WTC11 (cell line): Measurements from ENCODE around the gene FXYD3. TPM values are rescaled to one million over a fixed set of nuclear protein-coding genes. Genes with fewer than 3 reads are reported as not detected.
A peak's percentile ranks its signal among the peaks of the same experiment; 100 is the strongest.

Source experiments
- ATAC-seq: fragments of 200-7000 bp; cut with Tn5 transposase; 2 replicates; pipeline ENCODE4 v1.10.0; 2021; ENCODE audit warnings: mild to moderate bottlenecking, moderate library complexity
- CTCF ChIA-PET: fragments of 300-600 bp; sonication (Branson Sonifier 250); formaldehyde crosslinking; loops from one replicate; lab custom pipeline; 2021; ENCODE audit warnings: antibody characterized with exemption; lab: Charles Lee
- POLR2A ChIA-PET: fragments of 350-600 bp; sonication (Branson Sonifier 250); formaldehyde crosslinking; loops from one replicate; lab custom pipeline; 2021; ENCODE audit warnings: antibody characterized with exemption; lab: Charles Lee
- DNase-seq: peaks from one replicate; pipeline ENCODE4 v3.0.0; 2021; ENCODE audit warnings: low spot score
- H3K27ac Mint-ChIP-seq: 2 replicates; pipeline ENCODE4 v1.8.0; 2021; ENCODE audit warnings: mixed read lengths
- H3K27me3 Mint-ChIP-seq: 2 replicates; pipeline ENCODE4 v1.8.0; 2021; ENCODE audit warnings: low read depth, mild to moderate bottlenecking, moderate library complexity, mixed read lengths
- H3K36me3 Mint-ChIP-seq: 2 replicates; pipeline ENCODE4 v1.8.0; 2021; ENCODE audit warnings: mixed read lengths
- H3K4me1 Mint-ChIP-seq: 2 replicates; pipeline ENCODE4 v1.8.0; 2022; ENCODE audit warnings: mixed read lengths
- H3K4me3 Mint-ChIP-seq: 2 replicates; pipeline ENCODE4 v1.8.0; 2021; ENCODE audit warnings: mild to moderate bottlenecking, moderate library complexity, mixed read lengths
- H3K9me3 Mint-ChIP-seq: 2 replicates; pipeline ENCODE4 v1.8.0; 2021; ENCODE audit warnings: mixed read lengths
- CBFB ChIP-seq: sonication (generic); formaldehyde crosslinking; IDR thresholded peaks from 2 replicates; pipeline ENCODE4 v1.8.1; 2022; ENCODE audit warnings: mild to moderate bottlenecking, low read depth, missing genetic modification reagents
- CREM ChIP-seq: sonication (generic); formaldehyde crosslinking; IDR thresholded peaks from 2 replicates; pipeline ENCODE4 v1.8.1; 2022; ENCODE audit warnings: mild to moderate bottlenecking, missing genetic modification reagents, moderate library complexity
- ELF4 ChIP-seq: sonication (generic); formaldehyde crosslinking; IDR thresholded peaks from 2 replicates; pipeline ENCODE4 v1.8.1; 2022; ENCODE audit warnings: low read depth, mild to moderate bottlenecking, moderate library complexity, missing genetic modification reagents
- FOXP4 ChIP-seq: sonication (generic); formaldehyde crosslinking; IDR thresholded peaks from 2 replicates; pipeline ENCODE4 v1.8.0; 2022; ENCODE audit warnings: mild to moderate bottlenecking, missing genetic modification reagents
- HMGA2 ChIP-seq: fragments of 250-450 bp; sonication (Bioruptor Pico); IDR thresholded peaks from 2 replicates; pipeline ENCODE4 v1.4.0; 2021; ENCODE audit warnings: mild to moderate bottlenecking, moderate library complexity
- JAZF1 ChIP-seq: fragments of 250-450 bp; sonication (Bioruptor Pico); IDR thresholded peaks from 2 replicates; pipeline ENCODE4 v1.9.0; 2021; ENCODE audit warnings: moderate library complexity, mild to moderate bottlenecking, inconsistent platforms
- KAT7 ChIP-seq: sonication (generic); formaldehyde crosslinking; IDR thresholded peaks from 2 replicates; pipeline ENCODE4 v1.8.1; 2023; ENCODE audit warnings: missing genetic modification reagents, mild to moderate bottlenecking, borderline replicate concordance
- MYBL2 ChIP-seq: sonication (generic); formaldehyde crosslinking; IDR thresholded peaks from 2 replicates; pipeline ENCODE4 v1.8.1; 2023; ENCODE audit warnings: mild to moderate bottlenecking, moderate library complexity, missing genetic modification reagents
- NFYB ChIP-seq: sonication (generic); formaldehyde crosslinking; conservative IDR thresholded peaks from 2 replicates; pipeline ENCODE4 v1.8.0; 2022; ENCODE audit warnings: low read depth, missing genetic modification reagents
- NR2C2 ChIP-seq: sonication (generic); formaldehyde crosslinking; IDR thresholded peaks from 2 replicates; pipeline ENCODE4 v1.8.0; 2022; ENCODE audit warnings: mild to moderate bottlenecking, missing genetic modification reagents
- RORB ChIP-seq: fragments of 250-450 bp; sonication (Bioruptor Pico); IDR thresholded peaks from 2 replicates; pipeline ENCODE4 v1.9.0; 2021; ENCODE audit warnings: mild to moderate bottlenecking
- SMAD4 ChIP-seq: sonication (generic); formaldehyde crosslinking; IDR thresholded peaks from 2 replicates; pipeline ENCODE4 v1.8.0; 2022; ENCODE audit warnings: mild to moderate bottlenecking, missing genetic modification reagents
- SOX15 ChIP-seq: fragments of 250-450 bp; sonication (Bioruptor Pico); IDR thresholded peaks from 2 replicates; pipeline ENCODE4 v1.9.0; 2021; ENCODE audit warnings: mild to moderate bottlenecking
- TEAD4 ChIP-seq: sonication (generic); formaldehyde crosslinking; IDR thresholded peaks from 2 replicates; pipeline ENCODE4 v1.8.0; 2022; ENCODE audit warnings: mild to moderate bottlenecking, missing genetic modification reagents
- USF2 ChIP-seq: sonication (generic); formaldehyde crosslinking; IDR thresholded peaks from 2 replicates; pipeline ENCODE4 v1.8.1; 2023; ENCODE audit warnings: mild to moderate bottlenecking, missing genetic modification reagents, moderate library complexity
- ZNF219 ChIP-seq: sonication (generic); formaldehyde crosslinking; IDR thresholded peaks from 2 replicates; pipeline ENCODE4 v1.8.0; 2023; ENCODE audit warnings: missing genetic modification reagents, mild to moderate bottlenecking, borderline replicate concordance
- ZNF232 ChIP-seq: sonication (generic); formaldehyde crosslinking; IDR thresholded peaks from 2 replicates; pipeline ENCODE4 v1.8.0; 2022; ENCODE audit warnings: mild to moderate bottlenecking, missing genetic modification reagents
- ZNF263 ChIP-seq: sonication (generic); formaldehyde crosslinking; IDR thresholded peaks from 2 replicates; pipeline ENCODE4 v1.8.1; 2022; ENCODE audit warnings: low read depth, mild to moderate bottlenecking, moderate library complexity, missing genetic modification reagents
- ZNF512 ChIP-seq: sonication (generic); formaldehyde crosslinking; IDR thresholded peaks from 2 replicates; pipeline ENCODE4 v1.8.1; 2022; ENCODE audit warnings: missing genetic modification reagents, borderline replicate concordance
- total RNA-seq: library from RNA; stranded (reverse); gene quantifications from 3 replicates; pipeline ENCODE4 v1.2.3, GENCODE V29; 2021
- TF ChIP-seq, protein P1 (sequence below): sonication (generic); formaldehyde crosslinking; IDR thresholded peaks from 2 replicates; pipeline ENCODE4 v1.8.1; 2022; ENCODE audit warnings: mild to moderate bottlenecking, moderate library complexity, missing genetic modification reagents
- TF ChIP-seq, protein P2 (sequence below): fragments of 250-450 bp; sonication (Bioruptor Pico); IDR thresholded peaks from 2 replicates; pipeline ENCODE4 v1.9.0; 2021; ENCODE audit warnings: moderate library complexity, mild to moderate bottlenecking, inconsistent platforms, borderline replicate concordance
- TF ChIP-seq, protein P3 (sequence below): fragments of 250-450 bp; sonication (Bioruptor Pico); conservative IDR thresholded peaks from 2 replicates; pipeline ENCODE4 v1.9.0; 2021; ENCODE audit warnings: mild to moderate bottlenecking

The FXYD3 gene
- total RNA-seq, 1 experiment from 2014 or later = 1.8 TPM

DNA sequence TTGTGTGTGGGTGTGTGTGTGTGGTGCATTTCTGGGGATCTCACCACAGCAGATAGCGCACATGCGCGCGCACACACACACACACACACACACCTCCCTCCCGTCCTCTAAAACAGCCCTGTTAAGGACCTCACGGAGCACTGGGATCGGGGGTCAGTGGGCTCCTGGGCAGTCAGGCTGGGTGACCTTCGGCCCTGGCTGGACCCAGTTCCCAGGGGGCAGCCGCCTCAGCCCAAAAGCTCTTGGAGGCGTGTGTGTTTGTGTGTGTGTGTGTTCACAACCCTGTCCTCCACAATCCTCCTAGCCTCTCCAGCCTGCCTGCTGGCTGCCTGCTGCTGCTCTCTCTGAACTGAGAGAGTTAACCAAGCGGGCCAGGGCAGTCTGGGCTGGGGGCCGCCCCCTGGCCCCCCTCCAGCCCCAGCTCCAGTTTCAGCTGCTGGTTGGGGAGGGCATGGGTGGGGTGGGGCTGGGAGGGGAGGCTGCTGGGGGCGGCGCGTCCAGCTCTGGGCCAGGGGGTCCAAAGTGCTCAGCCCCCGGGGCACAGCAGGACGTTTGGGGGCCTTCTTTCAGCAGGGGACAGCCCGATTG is 22.8 kb downstream of the FXYD3 start, which contains the start of gene FXYD1 (continued):
- TF ChIP-seq USF2 (CRISPR knock-in tag) (no peak), ZNF219 (CRISPR knock-in tag) (no peak), ELF4 (no peak), NR2C2 (CRISPR knock-in tag) (no peak), KAT7 (CRISPR knock-in tag) (no peak), FOXP4 (CRISPR knock-in tag) (no peak), CREM (CRISPR knock-in tag) (no peak), ZNF232 (CRISPR knock-in tag) (no peak), HMGA2 (CRISPR knock-in tag) (no peak)
- TF ChIP-seq, protein P1, sequence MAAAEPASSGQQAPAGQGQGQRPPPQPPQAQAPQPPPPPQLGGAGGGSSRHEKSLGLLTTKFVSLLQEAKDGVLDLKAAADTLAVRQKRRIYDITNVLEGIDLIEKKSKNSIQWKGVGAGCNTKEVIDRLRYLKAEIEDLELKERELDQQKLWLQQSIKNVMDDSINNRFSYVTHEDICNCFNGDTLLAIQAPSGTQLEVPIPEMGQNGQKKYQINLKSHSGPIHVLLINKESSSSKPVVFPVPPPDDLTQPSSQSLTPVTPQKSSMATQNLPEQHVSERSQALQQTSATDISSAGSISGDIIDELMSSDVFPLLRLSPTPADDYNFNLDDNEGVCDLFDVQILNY = no peak
- TF ChIP-seq, protein P2, sequence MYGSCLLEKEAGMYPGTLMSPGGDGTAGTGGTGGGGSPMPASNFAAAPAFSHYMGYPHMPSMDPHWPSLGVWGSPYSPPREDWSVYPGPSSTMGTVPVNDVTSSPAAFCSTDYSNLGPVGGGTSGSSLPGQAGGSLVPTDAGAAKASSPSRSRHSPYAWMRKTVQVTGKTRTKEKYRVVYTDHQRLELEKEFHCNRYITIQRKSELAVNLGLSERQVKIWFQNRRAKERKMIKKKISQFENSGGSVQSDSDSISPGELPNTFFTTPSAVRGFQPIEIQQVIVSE (CRISPR knock-in tag) = no peak

DNA sequence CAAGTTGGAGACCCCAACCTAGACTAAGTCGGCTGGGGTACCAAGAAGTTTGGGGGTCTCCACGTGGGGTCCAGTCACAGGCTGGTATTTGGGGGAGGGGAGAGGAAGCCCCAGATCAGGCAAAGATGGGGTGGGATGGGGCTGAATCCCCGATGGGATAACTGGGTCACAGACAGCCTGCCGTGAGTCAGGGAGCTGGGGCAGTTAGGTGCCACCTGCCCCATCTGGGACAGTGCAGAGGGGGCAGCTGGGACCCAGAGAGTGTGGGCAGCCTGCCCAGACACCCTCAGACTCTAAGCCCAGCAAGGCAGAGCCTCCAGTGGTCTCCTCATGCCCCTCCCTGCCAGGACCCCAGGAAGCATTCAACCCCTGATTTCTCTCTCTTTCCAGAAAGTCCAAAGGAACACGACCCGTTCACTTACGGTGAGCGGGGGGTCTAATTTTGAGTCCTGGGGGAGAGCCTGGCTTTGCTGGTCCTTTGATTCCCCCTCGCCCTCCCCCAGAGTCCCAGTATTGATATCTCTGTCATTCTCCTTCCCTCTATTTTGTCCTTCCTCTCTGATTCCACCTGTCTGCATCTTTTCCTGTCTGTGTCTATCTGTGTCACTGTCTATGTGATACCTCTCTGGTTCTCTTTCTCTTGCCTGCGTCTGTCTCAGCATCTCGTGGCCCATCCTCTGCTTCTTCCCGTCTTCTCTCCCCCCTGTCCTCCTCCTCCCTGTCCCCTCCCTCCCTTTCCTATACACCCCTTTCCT is 24.8 kb downstream of the FXYD3 start:
- Mint-ChIP-seq H3K27ac (no peak overlapping the region), H3K36me3 (no peaks in the 10 kb centered on the region), H3K9me3 (no peaks in the 10 kb centered on the region), H3K4me3 (peak overlapping the region; percentile 65), H3K27me3 (peaks cover 34% of the 10 kb centered on the region), H3K4me1 (peaks cover 49% of the 10 kb centered on the region)
- ATAC-seq = no peak
- no peak for DNase-seq
- POLR2A ChIA-PET = interaction anchor here (0.8 to 2.1 kb wide), 4 partner anchors 14 to 107 kb away, joined by 3 to 15 read pairs (median 4); partner anchors contain the start of gene FXYD5
- CTCF ChIA-PET = interaction anchor here (0.6 to 5.5 kb wide), 30 partner anchors 10 to 970 kb away, joined by 3 to 143 read pairs (median 9); partner anchors contain the start of genes FXYD3, FXYD5 and OVOL3
- TF ChIP-seq CBFB (CRISPR knock-in tag) (no peak), KAT7 (CRISPR knock-in tag) (no peak), RORB (CRISPR knock-in tag) (no peak), SOX15 (CRISPR knock-in tag) (no peak), TEAD4 (CRISPR knock-in tag) (no peak), NR2C2 (CRISPR knock-in tag) (no peak), CREM (CRISPR knock-in tag) (no peak), ZNF512 (CRISPR knock-in tag) (no peak), SMAD4 (no peak), JAZF1 (no peak), MYBL2 (CRISPR knock-in tag) (no peak), ZNF263 (no peak), NFYB (CRISPR knock-in tag) (no peak)
- TF ChIP-seq, protein P1 = no peak
- TF ChIP-seq, protein P3, sequence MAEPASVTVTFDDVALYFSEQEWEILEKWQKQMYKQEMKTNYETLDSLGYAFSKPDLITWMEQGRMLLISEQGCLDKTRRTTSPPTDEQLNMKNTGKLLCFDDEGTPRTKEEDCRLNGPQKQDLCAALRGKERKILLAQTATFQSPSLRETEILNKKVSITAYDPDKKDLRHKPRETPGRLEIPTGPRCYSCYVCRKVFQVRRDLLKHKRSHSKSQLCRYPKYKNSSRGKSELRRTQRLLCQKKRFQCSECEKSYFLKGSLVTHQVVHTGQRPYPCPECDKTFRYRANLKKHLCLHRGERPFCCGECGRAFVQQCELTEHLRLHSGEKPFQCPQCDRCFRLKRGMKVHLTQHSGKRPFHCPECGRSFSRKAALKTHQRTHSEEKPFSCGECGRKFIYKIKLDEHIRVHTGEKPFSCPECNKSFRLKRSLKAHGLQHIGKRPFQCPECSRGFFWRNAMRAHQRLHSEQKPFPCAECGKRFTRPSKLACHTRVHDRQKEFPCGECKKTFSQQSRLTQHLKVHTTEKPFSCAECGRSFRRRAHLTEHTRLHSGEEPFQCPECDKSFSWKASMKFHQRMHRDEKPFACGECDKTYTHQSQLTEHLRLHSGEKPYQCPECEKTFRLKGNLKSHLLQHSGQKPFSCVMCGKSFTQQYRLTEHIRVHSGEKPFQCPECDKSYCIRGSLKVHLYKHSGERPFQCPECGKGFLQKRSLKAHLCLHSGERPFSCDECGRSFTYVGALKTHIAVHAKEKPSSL (CRISPR knock-in tag) = no peak
